GM12873 (cell line): ENCODE data around the gene RPAP3.

Experiments used
- TF ChIP-seq, protein P1 (sequence below): IDR thresholded peaks from 2 replicates; pipeline ENCODE4 v1.5.1; 2012; ENCODE audit warnings: low read depth, mild to moderate bottlenecking, moderate library complexity, low read length, control low read depth; ENCODE audit not compliant: insufficient read depth; ENCODE audit errors: missing control alignments

The RPAP3 gene

DNA sequence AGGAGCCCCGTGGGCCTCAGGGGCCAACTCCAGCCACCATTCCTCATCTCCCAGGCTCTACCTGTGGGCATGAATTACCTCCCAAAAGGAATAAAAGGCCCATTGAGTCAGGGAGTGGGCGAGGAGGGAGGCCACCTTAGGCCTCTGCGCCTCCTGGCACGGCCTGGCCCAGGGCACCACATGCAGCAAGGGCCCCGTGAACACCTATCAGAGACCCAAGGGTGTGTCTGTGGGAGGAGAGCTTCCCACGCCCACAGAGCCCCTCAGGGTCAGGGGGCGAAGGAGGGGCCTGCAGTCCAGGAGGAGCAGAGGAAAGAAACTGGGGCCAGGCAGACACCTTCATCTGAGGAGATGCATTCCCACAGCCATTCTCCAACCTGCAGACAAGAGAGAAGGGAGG, 40.7 kb upstream of the RPAP3 start:
- TF ChIP-seq, protein P1, sequence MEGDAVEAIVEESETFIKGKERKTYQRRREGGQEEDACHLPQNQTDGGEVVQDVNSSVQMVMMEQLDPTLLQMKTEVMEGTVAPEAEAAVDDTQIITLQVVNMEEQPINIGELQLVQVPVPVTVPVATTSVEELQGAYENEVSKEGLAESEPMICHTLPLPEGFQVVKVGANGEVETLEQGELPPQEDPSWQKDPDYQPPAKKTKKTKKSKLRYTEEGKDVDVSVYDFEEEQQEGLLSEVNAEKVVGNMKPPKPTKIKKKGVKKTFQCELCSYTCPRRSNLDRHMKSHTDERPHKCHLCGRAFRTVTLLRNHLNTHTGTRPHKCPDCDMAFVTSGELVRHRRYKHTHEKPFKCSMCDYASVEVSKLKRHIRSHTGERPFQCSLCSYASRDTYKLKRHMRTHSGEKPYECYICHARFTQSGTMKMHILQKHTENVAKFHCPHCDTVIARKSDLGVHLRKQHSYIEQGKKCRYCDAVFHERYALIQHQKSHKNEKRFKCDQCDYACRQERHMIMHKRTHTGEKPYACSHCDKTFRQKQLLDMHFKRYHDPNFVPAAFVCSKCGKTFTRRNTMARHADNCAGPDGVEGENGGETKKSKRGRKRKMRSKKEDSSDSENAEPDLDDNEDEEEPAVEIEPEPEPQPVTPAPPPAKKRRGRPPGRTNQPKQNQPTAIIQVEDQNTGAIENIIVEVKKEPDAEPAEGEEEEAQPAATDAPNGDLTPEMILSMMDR = no peak

DNA sequence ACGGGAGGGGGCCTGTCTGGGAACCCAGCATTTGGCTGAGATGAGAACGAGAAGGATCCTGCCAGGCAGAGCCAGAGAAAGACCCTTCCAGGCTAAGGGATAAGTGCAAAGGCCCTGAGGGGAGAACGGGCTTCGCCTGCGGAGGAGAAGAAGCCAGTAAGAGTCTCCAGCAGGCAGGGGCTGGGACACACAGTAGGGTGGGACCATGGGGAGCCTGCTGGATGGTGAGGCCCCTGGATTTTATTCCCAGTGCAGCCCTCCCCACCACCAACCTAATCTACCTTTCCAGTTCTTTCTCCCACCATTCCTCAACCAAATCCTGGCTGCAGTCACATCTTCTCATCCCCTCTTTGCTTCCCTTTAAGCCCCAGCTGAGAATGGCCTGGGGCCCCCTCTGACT, 40.2 kb upstream of the RPAP3 start:
- TF ChIP-seq, protein P1 = no peak

DNA sequence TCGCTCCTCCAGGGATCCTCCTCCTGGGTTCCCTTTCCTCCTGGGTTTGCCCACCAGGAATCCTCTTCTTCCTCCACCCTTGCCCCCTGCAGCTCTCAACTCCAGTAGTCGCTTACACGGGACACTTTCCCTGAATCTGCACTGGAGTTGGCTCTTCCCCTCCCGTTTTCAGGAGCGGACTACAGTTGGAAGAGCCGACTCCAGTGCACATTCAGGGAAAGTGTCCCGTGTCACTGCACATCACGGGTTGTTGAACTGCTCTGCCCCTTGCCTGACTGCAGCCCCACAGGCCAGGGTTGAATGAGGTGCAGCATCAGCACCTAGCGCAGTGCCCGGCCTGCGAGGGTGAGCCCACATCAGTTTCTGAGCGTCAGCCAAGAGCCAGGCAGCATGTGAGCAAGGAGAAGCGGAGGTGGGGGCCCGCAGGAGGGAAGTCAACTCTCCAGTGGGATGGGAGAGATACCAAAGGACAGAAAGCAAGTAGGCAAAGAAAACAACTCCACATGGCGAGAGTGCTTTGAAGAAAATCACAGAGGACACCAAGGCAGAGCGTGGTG, 39.7 kb upstream of the RPAP3 start:
- TF ChIP-seq, protein P1 = no peak

DNA sequence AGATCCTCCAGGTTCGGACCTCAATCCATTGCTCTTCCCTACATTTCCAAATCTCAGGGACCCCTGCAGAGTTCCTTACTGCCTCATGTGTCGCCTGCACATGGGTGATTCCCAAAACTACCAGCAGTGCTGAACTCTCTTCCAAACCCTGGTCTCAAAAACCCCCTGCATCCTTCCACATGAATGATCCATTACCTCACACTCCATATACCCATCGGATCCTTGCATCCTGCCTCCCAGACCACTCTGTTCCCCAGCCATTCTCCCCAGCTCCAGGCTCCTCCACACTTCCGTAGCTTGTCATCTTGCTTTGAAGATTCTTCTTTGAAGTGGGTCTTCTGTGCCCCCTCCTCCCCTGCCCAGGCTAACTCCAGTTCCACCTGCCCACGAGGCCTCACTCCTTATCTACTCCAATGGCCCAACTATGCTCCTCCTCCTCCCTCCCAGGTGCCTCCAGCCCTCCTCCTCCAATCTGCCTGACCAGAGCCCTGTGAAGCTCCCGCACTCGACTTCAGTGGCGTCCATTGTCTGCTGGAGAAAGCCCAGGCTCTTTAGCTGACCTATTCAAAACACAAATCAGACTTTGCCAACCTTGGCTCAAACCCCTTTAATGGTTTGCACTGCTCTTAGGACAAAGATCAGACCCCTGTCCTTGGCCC, 39.1 kb upstream of the RPAP3 start:
- TF ChIP-seq, protein P1 = no peak

DNA sequence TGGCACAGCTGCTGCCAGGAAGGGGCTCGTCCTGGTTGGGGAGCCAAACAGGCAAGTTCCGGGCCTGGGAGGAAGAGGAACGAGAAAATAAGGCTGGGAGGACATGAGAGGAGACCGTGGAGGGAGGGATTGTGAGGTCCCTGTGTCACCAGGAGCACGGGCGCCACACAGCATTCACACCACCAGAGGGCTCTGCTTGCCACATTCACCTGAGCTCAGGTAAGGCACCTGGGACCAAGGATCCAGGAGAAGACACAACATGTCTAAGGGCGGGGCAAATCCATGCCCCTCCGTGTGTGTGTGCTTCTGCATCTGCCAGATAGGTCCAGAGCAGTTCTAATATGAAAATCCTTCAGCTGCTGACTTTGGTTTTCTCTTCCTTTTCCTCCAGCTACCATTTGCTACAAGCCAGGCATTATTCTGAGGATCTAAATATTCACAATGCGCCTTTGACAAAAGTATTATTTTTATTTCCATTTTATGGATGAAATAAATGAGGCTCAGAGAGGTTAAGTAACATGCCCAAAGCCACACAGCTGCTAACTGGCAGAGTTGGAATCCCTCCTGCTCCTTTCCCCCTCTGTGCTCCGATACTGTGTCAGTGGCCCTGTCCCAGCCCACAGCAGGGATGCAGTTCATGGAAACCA, 38.3 kb upstream of the RPAP3 start:
- TF ChIP-seq, protein P1 = peak; percentile 84

DNA sequence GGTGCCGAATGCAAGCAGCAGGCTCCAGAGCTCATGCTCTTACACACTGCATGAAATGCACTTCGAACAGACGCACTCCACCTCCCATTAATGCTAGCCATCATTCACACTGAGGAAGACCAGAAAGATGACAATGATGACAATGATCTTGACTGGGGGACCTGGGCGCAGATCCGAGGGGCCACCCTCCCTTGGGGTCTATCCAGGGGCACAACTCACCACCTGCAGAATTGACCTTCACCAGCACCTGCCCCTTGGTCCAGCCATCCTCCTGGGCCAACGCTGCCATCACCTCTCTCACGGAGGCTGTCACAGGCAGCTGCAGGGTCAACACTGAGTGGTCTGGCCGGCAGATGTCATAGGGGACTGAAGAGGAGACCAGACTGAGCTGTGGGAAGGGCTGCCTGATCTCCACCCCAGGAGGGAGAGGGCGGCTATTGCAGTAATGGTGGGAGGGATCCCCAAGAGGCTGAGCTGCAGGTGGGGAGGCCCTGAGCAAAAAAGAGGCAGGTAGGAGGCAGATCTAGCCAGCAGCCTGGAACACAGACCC, 37.6 kb upstream of the RPAP3 start:
- TF ChIP-seq, protein P1 = no peak

DNA sequence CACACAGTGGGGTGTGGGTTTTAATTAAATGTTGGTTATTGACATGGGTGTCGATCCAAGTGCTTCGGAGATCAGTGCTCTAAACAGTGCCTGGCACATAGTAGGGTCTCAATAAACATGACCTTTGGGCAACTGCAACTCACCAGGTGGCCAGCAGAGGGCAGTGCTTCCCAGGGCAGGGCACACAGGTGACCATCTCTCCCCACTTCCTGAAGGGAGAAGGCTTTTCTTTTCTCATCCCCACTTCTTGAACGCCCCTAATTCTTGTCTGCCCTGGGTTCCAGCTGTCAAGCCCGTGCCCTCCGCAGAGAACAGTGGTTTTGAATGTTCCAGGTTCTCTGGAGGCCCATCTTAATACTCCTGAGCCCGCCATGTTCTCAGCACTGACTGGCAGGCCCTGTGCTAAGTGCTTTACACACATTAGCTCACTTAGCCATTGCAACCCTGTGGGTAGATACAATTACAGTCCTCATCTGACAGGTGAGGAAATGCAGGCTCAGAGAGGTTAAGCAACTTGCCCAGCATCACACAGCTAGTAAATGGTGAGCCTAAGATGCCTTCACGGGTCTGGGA, 36.5 kb upstream of the RPAP3 start:
- TF ChIP-seq, protein P1 = peak; percentile 99
